Fibroblast of pulmonary artery (primary cell): Measurements from ENCODE around the gene SPATS2L.

Experiments
- DNase-seq: peaks from one replicate; pipeline ENCODE4 v3.0.0-alpha.2; 2010; ENCODE audit warnings: low read depth
- H3K4me3 ChIP-seq: replicated peaks from 2 replicates; pipeline ENCODE4 v1.5.1; 2011; ENCODE audit warnings: low read depth, mild to moderate bottlenecking, control low read depth, low read length, moderate library complexity
- CTCF ChIP-seq: IDR thresholded peaks from 2 replicates; pipeline ENCODE4 v1.5.1; 2011; ENCODE audit warnings: mild to moderate bottlenecking, control low read depth, low read length, inconsistent platforms; ENCODE audit errors: missing control alignments

SPATS2L gene

DNA sequence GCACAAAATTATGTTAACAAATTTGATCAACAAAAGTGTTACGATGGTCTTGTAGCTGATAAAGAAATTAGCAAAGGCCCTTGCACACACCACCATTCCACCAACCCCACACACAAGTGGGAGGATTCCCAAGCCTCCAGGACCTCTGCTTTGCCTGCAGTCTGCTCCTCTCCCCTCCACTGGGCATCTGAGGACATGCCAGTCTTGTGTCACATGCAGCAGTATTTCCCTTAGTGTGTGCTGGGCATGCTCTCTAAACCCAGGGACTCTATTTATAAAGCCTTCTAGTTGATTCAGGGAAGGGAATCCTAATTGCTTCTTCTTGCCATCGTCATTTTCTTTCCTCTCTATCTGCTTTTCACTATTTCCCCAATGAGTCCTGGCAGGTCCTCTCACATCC is 150.1 kb downstream of the SPATS2L start:
- no peak for TF ChIP-seq CTCF
- no peak for DNase-seq
- no peak overlapping the region for H3K4me3 ChIP-seq

GRCh38 chr2:200459101-200459500 is 152.6 kb downstream of the SPATS2L start:
- TF ChIP-seq CTCF: no peak
- no peak for DNase-seq
- no peak overlapping the region for H3K4me3 ChIP-seq

- no peak overlapping the region for H3K4me3 ChIP-seq
- no peak for DNase-seq
- TF ChIP-seq CTCF: no peak
Measured at GRCh38 chr2:200461846-200462710, 155.6 kb downstream of the SPATS2L start.

GRCh38 chr2:200463452-200463851 is 157.0 kb downstream of the SPATS2L start:
- no peak for DNase-seq
- H3K4me3 ChIP-seq: no peak overlapping the region
- no peak for TF ChIP-seq CTCF

DNA sequence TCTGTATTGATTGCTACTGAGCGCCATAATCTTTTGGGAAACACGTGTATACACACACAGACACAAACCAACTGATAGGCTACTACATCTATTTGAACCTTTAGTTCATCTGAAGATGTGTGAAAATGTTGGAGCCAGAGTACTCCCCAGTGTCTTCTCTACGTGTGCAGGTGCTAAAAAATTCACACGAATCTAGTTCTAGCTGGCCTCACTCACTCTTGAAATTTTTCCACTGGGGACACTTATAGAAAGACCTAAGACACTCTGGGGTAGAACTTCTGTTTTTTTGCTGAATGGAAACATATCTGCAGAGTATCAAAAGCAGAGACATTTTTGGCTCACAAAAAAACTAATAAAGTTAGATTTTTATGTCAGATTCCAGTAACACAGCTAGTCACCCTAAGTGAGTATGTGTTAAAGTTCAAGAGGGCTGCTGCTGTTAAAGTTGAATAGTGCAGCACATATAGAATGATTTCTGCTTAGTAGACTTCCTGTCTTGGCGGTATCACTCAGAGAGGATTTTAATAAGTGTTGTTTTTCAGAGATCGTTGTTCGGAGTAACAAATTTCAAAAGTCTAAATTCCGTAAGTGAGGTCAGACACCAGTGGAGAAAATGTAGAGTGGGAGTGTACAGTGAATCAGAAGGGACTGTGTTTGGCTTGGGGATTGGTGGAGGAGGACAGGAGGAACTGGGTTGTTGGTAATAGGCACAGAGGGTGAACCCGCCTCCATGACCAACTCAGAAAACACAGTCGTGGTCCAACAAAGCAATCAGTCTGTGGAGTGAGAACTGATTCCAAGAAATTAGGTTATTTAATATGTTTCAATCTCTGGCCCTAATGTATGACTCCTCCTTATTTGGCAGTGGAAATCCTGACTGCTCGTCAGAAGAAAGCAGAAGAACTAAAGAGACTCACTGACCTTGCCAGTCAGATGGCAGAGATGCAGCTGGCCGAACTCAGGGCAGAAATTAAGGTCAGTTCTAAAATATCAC is 160.2 kb downstream of the SPATS2L start:
- TF ChIP-seq CTCF: no peak
- peak overlapping the region; percentile 30 for H3K4me3 ChIP-seq
- DNase-seq: peak; percentile 91

GRCh38 chr2:200467806-200468681 is 161.6 kb downstream of the SPATS2L start:
- H3K4me3 ChIP-seq: no peak overlapping the region
- no peak for DNase-seq

More at GRCh38 chr2:200467806-200468681, 161.6 kb downstream of the SPATS2L start:
- TF ChIP-seq CTCF: no peak
